Tongue (tissue), 2 donors: ENCODE results near the gene PLA2G4E. TPM values are rescaled to one million over a fixed set of nuclear protein-coding genes. Genes with fewer than 3 reads are reported as not detected.

Experiments
- DNase-seq: peaks from one replicate; pipeline ENCODE4 v3.0.0-alpha.2; 2015
- total RNA-seq: library from RNA; depleted of rRNA; stranded (reverse); fragments of >200 nt; gene quantifications from one replicate; pipeline ENCODE4 v1.2.3, GENCODE V29; 2014

Gene PLA2G4E
- total RNA-seq, 1 donor from 2014 or later = 1.9 TPM

DNA sequence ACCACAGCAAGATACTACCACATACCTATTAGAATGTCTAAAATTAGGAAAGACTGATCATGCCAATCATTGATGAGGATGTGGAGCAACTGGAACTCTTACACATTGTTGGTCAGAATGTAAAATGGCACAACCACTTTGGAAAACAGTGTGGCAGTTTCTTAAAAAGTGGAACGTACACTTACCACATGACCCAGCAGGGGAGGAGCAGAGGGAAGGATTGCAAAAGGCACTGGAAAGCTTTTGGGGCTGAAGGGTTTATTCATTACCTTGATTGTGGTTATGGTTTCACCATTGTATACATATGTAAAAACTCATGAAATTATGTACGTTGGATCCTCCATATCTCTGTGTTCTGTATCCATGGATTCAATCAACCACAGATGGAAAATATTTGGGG lies 45.2 kb downstream of the PLA2G4E start:
- DNase-seq = no peak

DNA sequence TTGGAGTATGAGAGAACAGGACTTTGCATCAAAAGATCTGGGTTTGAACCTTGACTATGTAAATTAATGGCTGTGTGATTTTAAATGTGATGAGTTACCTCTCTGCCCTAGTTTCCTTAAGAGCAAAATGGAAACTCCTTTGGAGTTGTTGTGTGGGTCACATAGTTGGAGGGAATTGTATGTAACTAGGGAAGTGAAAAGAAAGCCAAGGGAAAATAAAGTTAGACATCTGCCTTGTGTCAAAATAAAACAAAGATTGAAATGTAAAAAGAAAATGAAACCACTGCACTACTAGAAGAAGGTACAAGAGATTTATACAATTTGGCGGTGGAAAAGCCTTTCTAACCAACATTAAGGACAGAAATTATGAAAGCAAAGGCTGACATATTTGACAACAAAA lies 46.8 kb downstream of the PLA2G4E start:
- no peak for DNase-seq

DNA sequence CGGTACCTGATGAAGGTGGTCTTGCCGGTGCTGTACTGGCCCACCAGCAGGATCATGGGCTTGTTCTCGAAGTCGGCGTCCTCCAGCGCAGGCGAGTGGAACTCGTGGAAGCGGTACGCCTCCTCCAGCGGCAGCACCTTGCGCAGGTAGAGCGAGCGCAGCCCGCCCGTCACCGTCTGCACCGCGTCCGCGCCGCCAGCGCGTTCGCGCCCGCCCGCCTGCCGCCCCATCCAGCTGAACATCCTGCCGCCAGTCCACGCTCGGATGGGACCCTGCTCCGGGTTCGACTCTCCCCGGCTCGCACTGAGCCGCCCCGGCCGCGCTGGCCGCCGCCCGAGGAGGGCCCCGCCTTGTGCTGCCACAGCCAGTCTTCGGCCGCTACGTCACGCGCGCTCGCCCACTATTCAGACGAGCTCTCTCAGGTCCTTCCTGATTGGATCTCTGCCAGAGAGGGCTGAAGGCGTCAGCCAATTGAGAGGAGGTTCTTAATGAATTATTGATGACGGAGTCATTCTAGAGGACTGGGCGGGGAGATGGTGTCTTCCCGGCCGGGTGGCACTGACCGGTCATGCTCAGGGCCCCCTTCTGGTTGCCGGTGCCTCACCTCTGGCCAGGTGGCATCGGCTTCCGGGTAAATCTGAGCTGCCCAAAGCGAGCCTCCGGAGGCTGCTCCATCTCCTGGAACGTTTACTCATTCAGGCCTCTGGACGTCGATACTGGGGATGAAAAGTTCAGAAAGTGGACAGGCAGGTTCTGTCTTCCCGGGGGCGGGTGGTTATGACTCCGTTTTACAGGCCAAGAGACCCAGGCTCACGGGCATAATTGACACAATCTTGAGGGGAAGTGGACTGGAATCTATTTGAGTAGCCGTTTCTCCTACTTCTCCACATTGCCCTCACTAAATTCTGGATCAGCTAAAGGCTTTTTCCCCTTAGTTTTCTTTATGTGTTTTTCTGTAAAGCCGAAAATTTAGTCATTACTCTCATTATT lies 48.3 kb downstream of the PLA2G4E start, which contains the start of gene EHD4:
Gene EHD4, minus strand, starts transcription at position 305 of the 990 bp plus-strand sequence. Its CDS starts 63 bp downstream, at position 242.
- DNase-seq = peak; percentile 99

DNA sequence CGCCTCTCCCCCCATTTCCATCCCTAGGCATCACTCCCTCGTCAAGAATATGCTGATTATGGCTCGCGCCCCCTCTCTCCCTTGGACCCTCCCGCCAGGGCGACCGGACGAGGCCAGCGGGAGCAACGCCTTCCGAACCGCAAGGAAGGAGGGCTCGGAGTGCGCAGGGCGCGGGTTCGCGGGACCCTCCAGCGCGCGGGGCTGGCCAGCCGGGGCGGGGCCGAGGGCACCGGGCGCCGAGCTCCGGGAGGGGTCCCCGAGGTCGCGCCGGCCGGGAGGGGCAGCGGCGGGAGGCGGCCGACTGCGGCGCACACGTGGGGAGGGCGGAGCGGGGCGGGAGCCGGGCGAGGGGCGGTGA lies 49.0 kb downstream of the PLA2G4E start:
- no peak for DNase-seq

DNA sequence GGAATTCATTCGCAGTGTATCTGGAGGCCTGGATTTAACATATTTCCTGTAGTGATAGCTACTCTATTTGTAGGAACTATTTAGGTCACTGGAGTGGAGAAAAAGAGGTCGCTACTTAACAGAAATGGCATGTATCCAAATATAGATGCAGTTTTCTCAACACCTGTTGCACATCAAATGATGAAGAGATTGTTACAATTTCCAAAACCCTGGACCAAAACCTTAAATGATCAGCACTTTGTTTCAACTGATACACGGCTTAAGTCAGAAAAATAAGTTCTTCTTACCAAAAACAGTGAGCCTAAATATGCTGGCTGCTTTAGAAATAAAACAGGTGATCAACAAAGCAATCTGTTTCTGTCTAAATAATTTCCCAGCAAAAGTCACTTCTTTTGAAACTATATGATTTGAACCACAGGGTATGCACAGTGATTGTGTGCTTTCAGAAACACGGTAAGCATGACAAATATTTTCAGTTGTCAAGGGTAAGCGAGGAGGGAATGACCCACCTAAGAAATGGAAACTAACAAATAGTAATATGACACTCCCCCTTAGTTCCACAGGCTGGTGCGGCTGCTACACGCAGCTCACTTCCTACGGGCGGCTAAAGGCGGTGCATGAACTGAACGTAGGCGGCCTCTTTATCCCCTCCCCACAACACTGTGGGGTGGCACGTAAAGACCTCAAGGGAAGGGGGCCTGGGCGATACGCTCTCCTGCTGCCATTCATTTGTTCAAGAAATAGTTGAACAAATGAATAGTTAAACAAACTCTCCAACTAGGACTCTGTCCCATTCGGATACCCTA lies 49.5 kb downstream of the PLA2G4E start:
- DNase-seq = peak; percentile 81

DNA sequence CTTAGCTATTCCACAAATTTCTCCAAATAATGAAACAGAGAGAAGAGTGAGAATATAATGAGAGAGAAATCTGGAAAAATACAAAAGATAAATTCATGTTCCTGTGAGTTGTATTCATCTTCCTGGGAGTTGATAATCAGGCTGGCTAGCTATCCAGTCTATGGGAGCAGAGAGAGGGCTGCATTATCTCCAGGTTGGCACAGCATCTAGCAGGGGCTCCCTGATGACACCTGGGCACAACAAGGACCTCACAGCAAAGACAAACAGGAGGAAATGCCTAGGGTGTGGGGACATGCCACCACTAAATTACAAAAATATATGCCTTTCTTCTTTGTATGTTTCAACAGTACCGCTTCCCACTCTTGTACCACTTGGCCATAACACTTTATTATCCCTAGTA lies 50.4 kb downstream of the PLA2G4E start:
- DNase-seq = no peak

DNA sequence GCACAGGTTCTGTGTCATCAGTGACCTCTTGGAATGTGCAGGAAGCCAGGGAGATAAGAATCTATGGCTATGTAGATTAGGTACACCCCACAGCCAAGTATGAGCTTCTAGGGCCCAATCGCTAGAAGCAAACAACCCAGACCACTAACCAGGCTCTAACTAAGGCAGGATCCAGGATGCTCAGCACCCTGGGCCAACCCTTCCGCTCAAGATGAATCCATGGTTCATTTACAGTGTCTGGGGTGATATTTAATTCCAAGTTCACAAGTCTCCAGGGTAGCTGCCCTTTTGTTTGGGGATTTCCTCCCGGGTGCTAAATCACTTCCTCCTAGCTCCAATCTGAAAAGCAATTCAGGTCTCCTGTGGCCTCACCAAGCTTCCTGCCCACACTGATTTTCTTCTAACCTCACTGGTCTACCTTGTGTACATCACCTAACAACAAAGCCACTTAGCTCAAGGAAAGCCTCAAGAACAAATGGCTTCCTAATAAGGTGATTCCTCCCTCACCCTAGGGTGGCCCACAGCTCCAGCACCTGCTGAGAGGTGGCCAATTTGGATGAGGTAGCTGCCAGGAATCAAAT lies 50.9 kb downstream of the PLA2G4E start:
- DNase-seq = no peak

DNA sequence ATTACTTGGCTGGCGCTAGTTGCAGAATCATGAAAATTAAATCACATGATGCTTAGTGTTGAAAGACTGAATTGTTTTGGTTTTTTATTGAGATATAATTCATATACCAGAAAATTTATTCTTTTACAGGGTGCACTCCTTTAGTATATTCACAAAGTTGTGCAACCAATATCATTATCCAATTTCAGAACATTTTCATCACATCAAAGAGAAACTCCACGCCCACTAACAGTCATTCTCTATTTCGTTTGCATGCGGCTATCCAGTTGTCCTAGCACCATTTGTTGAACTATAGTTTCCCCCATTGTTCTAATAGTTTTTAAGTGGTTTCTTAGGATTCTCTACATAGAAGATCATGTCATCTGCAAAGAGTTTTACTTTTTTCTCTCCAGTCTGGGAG lies 52.1 kb downstream of the PLA2G4E start:
- DNase-seq = no peak

DNA sequence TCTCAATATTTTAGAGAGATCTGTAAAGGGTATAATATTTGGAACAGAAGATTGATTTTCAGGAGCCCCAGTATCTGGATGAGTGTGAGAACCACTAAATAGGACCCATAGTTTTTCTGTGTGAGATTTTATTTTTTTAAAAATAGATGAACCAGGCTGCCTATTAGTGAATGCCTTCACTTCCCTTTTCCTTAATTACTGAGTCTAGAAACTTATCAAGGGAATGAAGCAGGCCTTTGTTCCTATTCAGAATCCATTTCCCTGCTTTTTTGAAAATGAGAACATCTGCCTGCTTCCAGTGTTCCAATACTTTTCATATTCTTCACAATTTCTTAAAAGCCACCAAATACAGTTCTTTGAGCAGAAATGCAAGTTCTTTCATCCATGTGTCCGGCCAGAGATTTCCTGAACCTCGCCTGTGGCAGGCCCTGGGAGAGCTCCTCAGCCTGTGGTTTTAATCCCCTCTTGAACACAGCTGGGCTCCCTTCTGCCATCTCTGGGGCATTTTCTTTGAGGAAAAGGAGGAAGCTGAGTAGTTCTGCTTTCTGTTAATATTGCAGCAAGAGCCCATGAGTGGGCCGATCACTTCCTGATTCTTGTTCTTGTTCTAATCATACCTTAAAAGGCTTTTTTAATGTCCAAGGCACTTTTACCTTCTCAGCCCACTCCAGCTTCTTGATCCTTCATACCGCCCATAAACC lies 53.2 kb downstream of the PLA2G4E start:
- no peak for DNase-seq

DNA sequence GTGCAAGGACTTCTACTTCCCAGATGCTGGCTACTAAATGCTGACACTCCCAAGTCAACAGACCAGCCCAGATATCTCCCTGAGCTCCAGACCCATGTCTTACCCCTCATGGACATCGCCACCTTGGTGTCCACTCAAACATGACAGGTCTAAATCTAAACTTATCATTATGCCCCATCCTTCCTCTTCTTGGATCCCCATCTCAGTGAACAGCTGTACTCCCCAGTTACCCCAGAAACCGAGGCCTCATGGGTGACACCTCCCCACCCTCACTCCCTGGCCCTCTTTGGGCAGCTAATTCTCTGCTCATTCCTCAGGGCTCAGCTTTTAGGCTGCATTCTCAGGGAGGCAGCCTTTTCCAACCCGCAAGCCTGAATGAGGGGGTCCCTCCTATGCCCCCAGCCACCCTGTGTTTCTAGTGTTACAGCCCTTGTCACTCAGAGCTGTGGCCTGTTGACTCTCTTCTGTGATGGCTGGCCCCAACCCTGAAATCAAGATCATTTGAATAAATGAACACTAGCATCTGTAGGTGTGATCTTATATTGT lies 53.8 kb downstream of the PLA2G4E start:
- DNase-seq = no peak

DNA sequence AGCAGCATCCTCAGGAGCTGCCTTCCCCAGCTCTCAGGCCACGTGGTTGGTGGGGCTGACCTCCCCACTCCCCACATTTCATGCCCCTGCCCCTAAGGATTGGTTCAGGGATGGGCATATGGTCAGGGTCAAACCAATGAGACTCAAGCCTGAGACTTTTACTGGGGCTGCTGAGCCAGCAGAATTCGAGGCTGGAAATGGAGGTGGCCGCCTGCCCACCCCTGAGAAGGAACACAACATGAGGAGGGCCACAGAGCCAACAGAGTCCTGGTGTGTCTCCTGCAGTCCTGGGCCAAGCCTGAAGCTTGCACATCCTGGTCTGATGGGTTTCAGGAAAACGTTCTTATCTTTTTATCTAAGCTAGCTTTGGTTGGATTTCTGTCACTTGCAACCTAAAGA lies 54.4 kb downstream of the PLA2G4E start:
- DNase-seq = no peak

DNA sequence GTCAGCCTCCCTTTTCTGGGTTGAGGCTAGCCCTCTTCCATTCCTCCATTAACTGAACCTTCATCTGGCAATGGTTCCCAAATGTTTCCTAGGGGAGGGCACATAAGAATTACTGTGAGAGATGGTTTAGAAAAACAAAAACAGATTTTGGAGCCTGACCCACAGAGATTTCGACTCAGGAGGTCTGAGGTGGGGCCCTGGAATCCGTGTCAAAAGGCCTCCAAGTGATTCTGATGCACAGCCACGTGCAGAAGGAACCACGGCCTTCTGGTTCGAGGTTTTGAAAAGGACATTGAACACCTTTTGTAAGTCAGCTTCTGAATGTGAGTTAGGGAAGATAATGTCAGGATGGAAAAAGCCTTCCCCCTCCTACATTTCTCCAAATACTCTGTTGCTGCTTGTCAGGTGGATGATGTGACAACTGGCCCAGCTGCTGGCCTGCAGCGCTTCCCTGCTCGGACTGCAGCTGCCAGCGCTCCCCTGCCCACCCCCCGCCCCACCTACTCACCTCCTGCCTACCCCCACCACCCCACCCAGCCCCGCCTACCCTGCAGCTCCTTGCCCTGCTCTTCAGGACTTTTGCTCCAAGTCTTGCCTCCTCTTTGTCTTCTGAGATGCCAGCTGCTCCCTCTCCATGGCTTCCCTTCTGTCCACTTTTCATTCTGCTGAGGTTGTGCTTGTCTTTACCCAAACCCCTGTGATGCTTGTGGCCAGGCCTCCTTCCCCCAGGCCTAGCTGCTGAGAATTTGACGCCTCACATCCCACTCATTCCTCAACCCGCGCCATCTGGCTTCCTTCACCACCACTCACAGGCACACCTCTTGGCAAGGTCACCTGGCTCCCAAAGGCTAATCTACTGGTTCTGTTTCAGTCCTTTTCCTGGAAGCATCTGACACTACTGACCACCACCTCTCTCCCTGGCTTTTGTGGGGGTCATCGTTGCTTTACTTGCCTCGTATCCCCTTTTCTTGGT lies 55.1 kb downstream of the PLA2G4E start:
- no peak for DNase-seq

DNA sequence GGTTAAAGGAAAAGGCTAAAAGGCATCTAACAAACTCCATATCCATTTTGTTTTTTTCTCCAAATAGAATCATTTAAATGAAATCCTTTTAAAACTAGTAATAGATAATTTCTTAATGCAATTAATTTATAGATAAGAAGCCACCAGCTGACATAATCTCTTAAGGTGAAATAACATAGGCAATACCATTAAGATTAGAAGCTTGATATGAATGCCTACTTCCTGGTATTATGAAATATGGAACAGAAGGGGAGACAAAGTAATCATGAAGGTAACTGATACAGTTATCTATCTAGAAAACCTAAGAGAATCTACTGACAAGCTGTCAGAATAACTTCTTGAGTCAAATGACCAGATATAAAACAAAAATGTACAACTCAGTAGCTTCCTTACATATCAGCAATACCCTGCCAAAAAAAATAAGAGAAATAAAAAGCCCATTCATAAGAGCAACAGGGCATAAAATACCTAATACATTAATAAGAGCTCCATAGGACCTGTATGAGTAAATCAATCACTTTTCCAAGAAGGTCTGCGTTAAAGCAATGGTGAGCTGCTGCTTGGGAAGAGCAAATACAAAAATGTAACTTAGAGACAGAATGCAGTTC lies 59.1 kb downstream of the PLA2G4E start:
- DNase-seq = no peak

DNA sequence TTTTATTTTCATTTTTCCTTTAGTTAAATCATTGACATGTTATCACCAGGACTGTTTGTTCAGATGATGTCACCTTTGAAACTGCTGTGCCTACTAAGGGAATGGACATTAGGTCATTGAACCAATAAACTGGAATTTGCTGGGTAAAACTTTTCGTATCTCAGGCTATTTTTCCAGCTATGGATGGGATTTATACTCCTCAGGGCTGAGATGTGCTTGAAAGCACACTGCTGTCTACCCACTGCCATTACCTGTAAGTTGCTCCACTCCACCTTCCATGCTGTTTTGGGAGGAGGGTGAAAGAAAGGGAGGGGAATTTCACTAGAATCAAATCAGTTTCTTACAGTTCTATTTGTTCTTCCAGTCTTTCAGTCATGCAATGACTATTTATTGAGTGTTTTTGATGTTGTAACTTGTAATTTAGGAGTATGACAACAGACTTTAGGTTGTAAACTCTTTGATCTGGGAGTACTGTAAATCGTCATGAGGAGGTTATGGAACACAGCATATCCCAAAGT lies 59.8 kb downstream of the PLA2G4E start:
- DNase-seq = no peak

DNA sequence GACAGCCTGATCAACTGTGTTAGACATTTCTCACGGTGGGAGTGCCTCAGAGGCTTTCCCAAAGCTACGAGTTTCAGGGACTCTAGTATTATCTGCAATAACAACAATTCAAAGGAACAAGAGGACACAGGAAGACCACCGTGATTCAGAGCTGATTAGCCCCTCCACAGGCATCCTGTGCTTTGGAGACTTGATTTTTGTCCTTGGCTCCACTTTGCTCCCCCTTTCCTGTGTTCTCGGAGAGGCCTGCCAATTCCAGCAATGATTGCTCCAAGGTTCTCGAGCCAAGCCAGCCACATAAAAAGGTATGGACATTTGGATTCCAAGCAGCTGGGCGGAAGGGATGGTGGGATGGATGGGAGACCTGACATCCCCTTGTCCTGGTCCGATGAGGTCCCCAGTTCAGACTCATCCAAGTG lies 62.8 kb downstream of the PLA2G4E start:
- DNase-seq = no peak

DNA sequence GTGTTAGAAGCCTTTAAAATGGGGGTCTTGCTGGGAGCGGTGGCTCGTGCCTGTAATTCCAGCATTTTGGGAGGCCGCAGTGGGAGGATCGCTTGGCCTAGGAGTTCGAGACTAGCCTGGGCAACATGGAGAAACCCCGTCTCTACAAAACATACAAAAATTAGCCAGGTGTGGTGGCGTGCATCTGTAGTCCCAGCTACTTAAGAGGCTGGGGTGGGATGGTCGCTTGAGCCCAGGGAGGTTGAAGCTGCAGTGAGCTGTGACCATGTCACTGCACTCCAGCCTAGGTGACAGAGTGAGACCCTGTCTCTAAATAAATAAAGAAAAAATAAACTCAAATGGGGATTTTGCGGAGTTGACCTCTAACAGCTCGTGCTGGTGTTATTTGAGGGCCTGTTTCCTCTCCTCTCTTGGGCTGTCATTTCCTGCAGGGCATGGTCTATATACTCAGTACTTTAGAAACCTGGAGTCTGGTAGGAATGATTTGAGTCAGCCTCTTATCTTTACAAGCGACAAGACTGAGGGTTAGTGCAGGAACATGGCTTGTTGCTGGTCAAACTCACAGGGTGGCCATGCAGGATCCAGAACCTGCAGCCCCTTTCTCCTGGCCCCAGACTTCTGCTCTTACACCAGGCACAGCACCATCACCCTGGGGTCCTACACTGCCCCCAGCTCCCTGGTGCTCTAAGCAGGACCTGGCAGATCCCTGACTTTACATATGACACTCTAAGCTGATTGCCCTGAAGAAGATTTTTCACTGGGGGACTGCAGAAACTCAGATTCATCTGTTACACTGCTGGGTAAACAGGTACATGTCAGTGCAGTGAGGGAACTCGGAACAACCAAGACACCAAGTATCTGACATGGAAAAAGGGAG lies 63.6 kb downstream of the PLA2G4E start:
- no peak for DNase-seq

DNA sequence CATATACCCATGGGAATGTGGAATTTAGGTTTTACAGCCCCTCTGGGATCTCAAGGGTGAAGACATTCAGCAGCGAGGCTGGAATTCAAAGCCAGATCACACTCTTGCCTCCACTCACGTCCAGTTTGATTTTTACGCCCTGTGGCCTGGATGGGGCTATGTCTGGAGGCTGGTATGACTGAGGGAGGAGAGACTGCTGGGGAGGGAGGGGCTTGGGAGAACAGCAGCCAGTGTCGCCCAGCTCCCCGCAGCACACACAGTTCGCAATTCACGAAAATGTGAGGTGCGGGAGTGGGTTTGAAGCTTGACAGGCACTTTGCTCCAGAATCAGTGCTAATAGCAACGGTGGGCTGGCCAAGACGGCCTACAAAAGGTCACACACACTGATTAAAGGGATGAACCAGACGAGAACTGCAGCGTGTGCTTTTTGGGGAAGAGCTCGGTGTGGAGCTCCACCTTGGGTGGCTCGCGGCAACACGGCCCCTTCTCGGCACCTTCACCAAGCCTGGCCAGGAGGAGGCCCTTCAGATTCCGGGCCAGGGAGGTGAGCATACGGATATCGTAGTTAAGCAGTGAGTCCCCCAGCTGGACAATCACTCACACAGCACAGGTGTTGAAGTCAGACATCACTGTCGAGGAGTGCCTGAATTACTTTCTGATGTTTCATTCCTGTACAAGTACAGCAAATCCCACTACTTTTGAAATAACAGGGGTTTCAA lies 64.9 kb downstream of the PLA2G4E start:
- DNase-seq = no peak

DNA sequence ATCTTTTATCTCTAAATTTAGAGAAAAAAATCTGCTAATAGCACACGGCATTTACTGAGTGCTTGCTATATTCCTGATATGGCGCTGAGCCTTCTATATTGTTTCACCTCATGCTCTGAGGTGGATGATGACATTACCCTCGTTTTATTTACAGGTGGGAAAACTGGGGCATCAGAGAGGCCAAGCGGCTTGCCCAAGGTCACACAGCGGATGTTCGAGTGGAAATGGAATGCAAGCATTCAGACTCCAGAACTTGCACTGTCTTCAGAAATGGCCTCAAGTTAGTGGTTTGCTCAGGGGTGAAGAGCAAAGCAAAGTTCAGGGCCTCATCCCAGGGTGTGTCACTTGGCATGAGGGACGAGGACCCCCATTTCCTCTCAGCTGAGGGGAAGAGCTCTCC lies 65.7 kb downstream of the PLA2G4E start:
- no peak for DNase-seq
